Gastrocnemius medialis (tissue), 4 donors: ENCODE measurements around the gene CNIH3. TPM values are rescaled to one million over a fixed set of nuclear protein-coding genes. Genes with fewer than 3 reads are reported as not detected.
A peak's percentile ranks its signal among the peaks of the same experiment; 100 is the strongest.

Source experiments
- ATAC-seq, 2 donors: fragments of 150-250 bp; one replicate each; pipeline ENCODE4 v1.9.1; 2016
- DNase-seq, 2 donors: peaks; one replicate each; pipeline ENCODE4 v3.0.0-alpha.2; 2019
- H3K27ac ChIP-seq, 4 donors: fragments of 200-600 bp; sonication (generic); 1 replicate in 1 of 4; 2 replicates in 3 of 4; pipeline ENCODE4 v1.5.1; 2016 to 2018; ENCODE audit warnings: mild to moderate bottlenecking in 2 of 4, moderate library complexity in 1 of 4
- H3K27me3 ChIP-seq, 3 donors: fragments of 200-600 bp; sonication (generic) in 2 of 3; 1 replicate in 1 of 3; 2 replicates in 2 of 3; pipeline versions ENCODE4 v1.5.1 to v1.6.0; 2016 to 2019; ENCODE audit warnings: mild to moderate bottlenecking in 1 of 3, moderate library complexity in 1 of 3
- H3K36me3 ChIP-seq, 2 donors: fragments of 200-600 bp; sonication (generic) in 1 of 2; one replicate each; pipeline ENCODE4 v1.5.1; 2017 to 2018
- H3K4me1 ChIP-seq, 2 donors: fragments of 200-600 bp; sonication (generic) in 1 of 2; one replicate each; pipeline ENCODE4 v1.5.1; 2016 to 2017; ENCODE audit warnings: mild to moderate bottlenecking in 2 of 2
- H3K4me3 ChIP-seq, 4 donors: fragments of 200-600 bp; sonication (generic) in 3 of 4; 1 replicate in 1 of 4; 2 replicates in 3 of 4; pipeline ENCODE4 v1.5.1; 2016 to 2019; ENCODE audit warnings: mild to moderate bottlenecking in 2 of 4
- H3K9me3 ChIP-seq, 3 donors: fragments of 200-600 bp; sonication (generic) in 2 of 3; 1 replicate in 1 of 3; 2 replicates in 2 of 3; pipeline ENCODE4 v1.5.1; 2016 to 2019
- POLR2A ChIP-seq, 2 donors: fragments of 450-650 bp; IDR thresholded peaks; one replicate each; pipeline ENCODE4 v1.6.1; 2017; ENCODE audit warnings: antibody characterized with exemption in 2 of 2, mild to moderate bottlenecking in 2 of 2, moderate library complexity in 2 of 2
- in situ Hi-C, 4 donors: fragments of 200-750 bp; cut with MboI; loops; one replicate each; pipeline versions ENCODE4 v1.15.0 to v1.8.0; 2017; ENCODE audit warnings: low sequenced_read_pairs in 4 of 4
- intact Hi-C: fragments of 100-400 bp; cut with DNase I; formaldehyde crosslinking; loops from one replicate; pipeline ENCODE4 v1.15.1; 2023; ENCODE audit warnings: low total_unique reads
- total RNA-seq, 4 donors: library from RNA; depleted of rRNA; stranded (reverse); fragments of >200 nt; gene quantifications; one replicate each; pipeline versions ENCODE4 v1.1.0 to v1.2.3, GENCODE V29; 2016
- TF ChIP-seq, protein P1 (sequence below), 5 experiments: fragments of 450-650 bp in 3 of 5; fragments of 200-600 bp in 2 of 5; sonication (generic) in 2 of 5; IDR thresholded peaks in 4 of 5; conservative IDR thresholded peaks in 1 of 5; 1 replicate in 4 of 5; 2 replicates in 1 of 5; pipeline ENCODE4 v1.5.1; 2016 to 2019; ENCODE audit warnings: antibody characterized with exemption in 5 of 5, mild to moderate bottlenecking in 3 of 5, moderate library complexity in 3 of 5

CNIH3 gene
- total RNA-seq, 4 donors from 2014 or later, result 0.95 to 1.6 (median 1.5) TPM; not detected in 1

DNA sequence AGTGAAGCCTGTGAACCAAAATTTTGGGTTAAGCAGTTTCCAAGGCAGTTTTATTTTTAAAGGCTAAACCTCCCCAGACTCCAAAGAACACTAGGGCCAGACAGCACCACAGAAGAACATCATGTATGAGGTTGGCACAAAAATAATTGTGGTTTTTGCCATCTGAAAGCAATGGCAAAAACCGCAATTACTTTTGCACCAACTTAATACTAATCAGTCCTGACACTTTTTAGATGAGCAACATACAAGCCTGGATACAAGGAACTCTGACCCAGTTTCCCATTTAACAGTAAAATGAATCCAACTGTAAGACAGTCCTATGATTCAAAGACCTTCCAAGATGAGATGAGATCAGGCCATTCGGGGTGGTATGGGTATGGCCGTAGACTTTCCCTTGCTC is 46.8 kb downstream of the CNIH3 start:
- no peak for DNase-seq
- TF ChIP-seq, protein P1, sequence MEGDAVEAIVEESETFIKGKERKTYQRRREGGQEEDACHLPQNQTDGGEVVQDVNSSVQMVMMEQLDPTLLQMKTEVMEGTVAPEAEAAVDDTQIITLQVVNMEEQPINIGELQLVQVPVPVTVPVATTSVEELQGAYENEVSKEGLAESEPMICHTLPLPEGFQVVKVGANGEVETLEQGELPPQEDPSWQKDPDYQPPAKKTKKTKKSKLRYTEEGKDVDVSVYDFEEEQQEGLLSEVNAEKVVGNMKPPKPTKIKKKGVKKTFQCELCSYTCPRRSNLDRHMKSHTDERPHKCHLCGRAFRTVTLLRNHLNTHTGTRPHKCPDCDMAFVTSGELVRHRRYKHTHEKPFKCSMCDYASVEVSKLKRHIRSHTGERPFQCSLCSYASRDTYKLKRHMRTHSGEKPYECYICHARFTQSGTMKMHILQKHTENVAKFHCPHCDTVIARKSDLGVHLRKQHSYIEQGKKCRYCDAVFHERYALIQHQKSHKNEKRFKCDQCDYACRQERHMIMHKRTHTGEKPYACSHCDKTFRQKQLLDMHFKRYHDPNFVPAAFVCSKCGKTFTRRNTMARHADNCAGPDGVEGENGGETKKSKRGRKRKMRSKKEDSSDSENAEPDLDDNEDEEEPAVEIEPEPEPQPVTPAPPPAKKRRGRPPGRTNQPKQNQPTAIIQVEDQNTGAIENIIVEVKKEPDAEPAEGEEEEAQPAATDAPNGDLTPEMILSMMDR (IDR thresholded peaks at IDR 0.05 in 4 of 5, conservative IDR thresholded peaks at IDR 0.05 in 1 of 5), result no peak
- TF ChIP-seq POLR2A (IDR thresholded peaks at IDR 0.05), result no peak
- Histone ChIP-seq H3K4me3 (no peak overlapping the region), H3K36me3 (no peaks in the 10 kb centered on the region), H3K9me3 (no peaks in the 10 kb centered on the region), H3K4me1 (no peaks in the 10 kb centered on the region), H3K27ac (no peak overlapping the region), H3K27me3 (no peaks in the 10 kb centered on the region)
- intact Hi-C loops (no loop called here), in situ Hi-C loops (no loop called here)
- ATAC-seq, result no peak

DNA sequence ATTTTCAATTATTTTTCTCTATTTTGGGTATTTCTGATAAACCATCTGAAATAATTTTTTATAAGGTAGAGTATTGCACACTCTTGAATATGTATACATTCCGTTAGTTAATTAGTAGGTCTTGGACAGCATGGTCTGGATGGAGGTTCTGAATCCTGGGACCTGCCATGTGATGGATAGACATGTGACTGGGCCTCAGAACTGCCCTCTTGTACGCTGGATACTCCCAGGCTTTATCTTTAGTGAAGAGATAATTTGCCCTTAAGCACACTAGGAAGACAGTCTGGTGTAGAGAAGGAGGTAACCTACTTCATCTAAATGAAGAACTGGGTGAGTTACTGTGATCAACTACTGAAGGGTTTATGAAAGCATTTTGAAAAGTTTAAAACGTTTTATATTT is 48.9 kb downstream of the CNIH3 start:
- no peak for DNase-seq
- Histone ChIP-seq H3K27ac (no peak overlapping the region), H3K36me3 (no peaks in the 10 kb centered on the region), H3K4me3 (no peak overlapping the region), H3K27me3 (no peaks in the 10 kb centered on the region), H3K4me1 (peaks cover 5 to 7% of the 10 kb centered on the region in 2 donors), H3K9me3 (no peaks in the 10 kb centered on the region)
- intact Hi-C loops, result no loop called here
- TF ChIP-seq, protein P1 (IDR thresholded peaks at IDR 0.05 in 4 of 5, conservative IDR thresholded peaks at IDR 0.05 in 1 of 5), result no peak
- TF ChIP-seq POLR2A (IDR thresholded peaks at IDR 0.05), result no peak
- in situ Hi-C loops, result no loop called here
- no peak for ATAC-seq

DNA sequence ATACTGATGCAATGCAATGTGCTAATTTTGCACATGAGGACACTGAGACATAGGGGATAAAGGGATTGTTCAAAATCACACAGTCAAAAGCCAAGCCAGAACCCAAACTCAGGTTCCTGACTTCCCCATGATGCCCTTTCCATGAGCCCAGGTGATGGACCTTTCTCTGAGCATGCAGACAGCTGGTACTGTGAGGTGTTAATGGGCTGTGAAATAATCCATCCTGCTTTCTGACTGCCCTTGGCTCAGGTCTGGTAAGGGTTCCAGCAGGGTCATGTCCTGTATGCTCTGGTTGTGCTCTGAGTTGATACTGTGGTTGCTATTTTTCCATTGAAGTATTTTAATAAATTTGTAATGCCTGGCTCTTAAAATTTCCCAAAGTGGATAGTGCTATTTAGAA is 50.0 kb downstream of the CNIH3 start:
- ATAC-seq, result no peak
- in situ Hi-C loops, result no loop called here
- TF ChIP-seq, protein P1 (IDR thresholded peaks at IDR 0.05 in 4 of 5, conservative IDR thresholded peaks at IDR 0.05 in 1 of 5), result no peak
- no peak for TF ChIP-seq POLR2A (IDR thresholded peaks at IDR 0.05)

DNA sequence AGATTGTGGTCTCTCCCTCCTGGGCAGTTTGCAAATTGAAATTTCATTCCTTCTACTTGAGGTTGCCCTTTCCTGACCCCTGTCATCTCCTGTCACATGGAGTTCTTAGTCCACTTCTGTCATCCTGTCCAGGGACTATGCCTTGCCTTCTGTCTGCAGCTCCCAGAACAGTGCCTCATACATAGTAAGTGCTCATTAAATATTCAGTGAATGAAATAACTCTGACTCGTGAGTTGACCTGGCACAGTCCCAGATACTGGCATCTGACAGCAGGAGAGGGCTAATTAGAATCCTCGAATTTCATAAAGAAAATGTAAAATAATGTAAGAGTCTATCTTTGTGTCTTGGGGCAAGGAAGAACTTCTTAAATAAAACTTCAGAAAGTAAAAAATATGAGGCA is 50.8 kb downstream of the CNIH3 start:
- intact Hi-C loops, result no loop called here
- no peak for ATAC-seq
- no peak for TF ChIP-seq POLR2A (IDR thresholded peaks at IDR 0.05)
- TF ChIP-seq, protein P1 (IDR thresholded peaks at IDR 0.05 in 4 of 5, conservative IDR thresholded peaks at IDR 0.05 in 1 of 5), result no peak
- peaks cover 5 to 7% of the 10 kb centered on the region in 2 donors for H3K4me1 ChIP-seq
- no peak overlapping the region for H3K4me3 ChIP-seq
- no peaks in the 10 kb centered on the region for H3K9me3 ChIP-seq
- no peak overlapping the region for H3K27ac ChIP-seq
- H3K27me3 ChIP-seq, result no peaks in the 10 kb centered on the region
- in situ Hi-C loops, result no loop called here
- no peaks in the 10 kb centered on the region for H3K36me3 ChIP-seq
- no peak for DNase-seq

More for the DNA sequence above, 50.0 kb downstream of the CNIH3 start:
- Histone ChIP-seq H3K27me3 (no peaks in the 10 kb centered on the region), H3K9me3 (no peaks in the 10 kb centered on the region), H3K27ac (no peak overlapping the region), H3K4me1 (peaks cover 5 to 7% of the 10 kb centered on the region in 2 donors), H3K4me3 (no peak overlapping the region), H3K36me3 (no peaks in the 10 kb centered on the region)
- DNase-seq, result no peak
- intact Hi-C loops, result no loop called here

DNA sequence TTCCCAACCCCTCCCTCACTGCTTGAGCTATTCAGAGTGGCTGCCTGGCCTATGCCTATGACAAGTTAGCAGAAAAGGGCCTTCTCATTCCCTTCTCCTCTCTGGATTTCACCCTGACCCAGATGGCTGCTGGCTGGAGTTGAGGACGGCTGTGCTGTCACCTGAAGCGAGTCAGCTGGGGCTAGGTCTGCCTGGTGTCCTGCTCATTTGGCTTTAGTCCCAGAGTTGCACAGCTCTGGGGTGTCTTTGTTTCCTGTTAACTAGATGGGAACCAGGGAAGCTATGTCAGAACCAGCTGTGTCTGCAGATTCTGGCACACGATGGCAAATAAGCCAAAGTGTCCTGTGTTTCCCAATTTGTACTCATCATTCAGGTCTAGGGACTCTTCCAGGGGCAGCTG is 52.9 kb downstream of the CNIH3 start:
- ATAC-seq (peak; percentile 83 to 90), DNase-seq (peak; percentile 56 to 65)
- H3K4me1 ChIP-seq, result peaks cover 5 to 19% of the 10 kb centered on the region in 2 donors
- in situ Hi-C loops (no loop called here), intact Hi-C loops (no loop called here)
- H3K27ac ChIP-seq, result peak overlapping the region; percentile 32 to 71 (median 60)
- no peaks in the 10 kb centered on the region for H3K36me3 ChIP-seq
- no peaks in the 10 kb centered on the region for H3K27me3 ChIP-seq
- H3K4me3 ChIP-seq, result no peak overlapping the region
- TF ChIP-seq, protein P1 (IDR thresholded peaks at IDR 0.05 in 4 of 5, conservative IDR thresholded peaks at IDR 0.05 in 1 of 5), result no peak
- no peak for TF ChIP-seq POLR2A (IDR thresholded peaks at IDR 0.05)
- H3K9me3 ChIP-seq, result no peaks in the 10 kb centered on the region
